SK-N-SH treated with all-trans-retinoic acid at 6 μM for 48 hours (cell line): ENCODE measurements around the gene CLDN20.

Source experiments
- ATAC-seq: fragments of 200-7000 bp; cut with Tn5 transposase; 3 replicates; pipeline ENCODE4 v1.9.1; 2020; ENCODE audit warnings: mild to moderate bottlenecking, moderate library complexity
- BACH2 ChIP-seq: fragments of 250-450 bp; sonication (Bioruptor Pico); IDR thresholded peaks from 2 replicates; pipeline ENCODE4 v1.9.0; 2021; ENCODE audit warnings: mild to moderate bottlenecking, borderline replicate concordance
- CSDC2 ChIP-seq: fragments of 250-450 bp; sonication (Bioruptor Pico); IDR thresholded peaks from 2 replicates; pipeline ENCODE4 v1.5.0; 2020; ENCODE audit warnings: mild to moderate bottlenecking, moderate library complexity
- ESRRG ChIP-seq: fragments of 250-450 bp; sonication (Bioruptor Pico); IDR thresholded peaks from 2 replicates; pipeline ENCODE4 v1.6.1; 2021; ENCODE audit warnings: mild to moderate bottlenecking
- GLIS3 ChIP-seq: fragments of 250-450 bp; sonication (Bioruptor Pico); IDR thresholded peaks from 2 replicates; pipeline ENCODE4 v1.5.0; 2020; ENCODE audit warnings: mild to moderate bottlenecking, moderate library complexity
- ISL1 ChIP-seq: fragments of 250-450 bp; sonication (Bioruptor Pico); IDR thresholded peaks from 2 replicates; pipeline ENCODE4 v2.1.2; 2022; ENCODE audit warnings: mild to moderate bottlenecking, moderate library complexity
- PPARA ChIP-seq: fragments of 250-450 bp; sonication (Bioruptor Pico); IDR thresholded peaks from 2 replicates; pipeline ENCODE4 v1.5.0; 2020; ENCODE audit warnings: mild to moderate bottlenecking, borderline replicate concordance
- SNAI2 ChIP-seq: fragments of 250-450 bp; sonication (Bioruptor Pico); IDR thresholded peaks from 2 replicates; pipeline ENCODE4 v1.5.0; 2020; ENCODE audit warnings: mild to moderate bottlenecking, moderate library complexity
- TCF4 ChIP-seq: fragments of 250-450 bp; sonication (Bioruptor Pico); IDR thresholded peaks from 2 replicates; pipeline ENCODE4 v1.8.0; 2021; ENCODE audit warnings: mild to moderate bottlenecking, moderate library complexity, borderline replicate concordance
- ZC3H10 ChIP-seq: fragments of 250-450 bp; sonication (Bioruptor Pico); IDR thresholded peaks from 2 replicates; pipeline ENCODE4 v1.5.1; 2021; ENCODE audit warnings: mild to moderate bottlenecking, moderate library complexity
- ZFP3 ChIP-seq: fragments of 250-450 bp; sonication (Bioruptor Pico); IDR thresholded peaks from 2 replicates; pipeline ENCODE4 v1.5.0; 2020; ENCODE audit warnings: mild to moderate bottlenecking, moderate library complexity
- ZFP30 ChIP-seq: fragments of 450-650 bp; formaldehyde crosslinking; IDR thresholded peaks from 2 replicates; pipeline ENCODE4 v1.5.0; 2022; ENCODE audit warnings: mild to moderate bottlenecking, moderate library complexity
- ZNF565 ChIP-seq: fragments of 450-650 bp; formaldehyde crosslinking; conservative IDR thresholded peaks from 2 replicates; pipeline ENCODE4 v1.5.0; 2020; ENCODE audit warnings: low read depth, mild to moderate bottlenecking, moderate library complexity
- ZNF70 ChIP-seq: fragments of 450-650 bp; formaldehyde crosslinking; IDR thresholded peaks from 2 replicates; pipeline ENCODE4 v1.5.0; 2020; ENCODE audit warnings: mild to moderate bottlenecking, moderate library complexity
- ZNF8 ChIP-seq: fragments of 450-650 bp; formaldehyde crosslinking; IDR thresholded peaks from 2 replicates; pipeline ENCODE4 v1.5.0; 2020; ENCODE audit warnings: mild to moderate bottlenecking, moderate library complexity
- TF ChIP-seq, protein P1 (sequence below): fragments of 250-450 bp; sonication (Bioruptor Pico); IDR thresholded peaks from 2 replicates; pipeline ENCODE4 v1.5.0; 2020; ENCODE audit warnings: mild to moderate bottlenecking, moderate library complexity
- TF ChIP-seq, protein P2 (sequence below): fragments of 250-450 bp; sonication (Bioruptor Pico); IDR thresholded peaks from 2 replicates; pipeline ENCODE4 v1.8.0; 2021; ENCODE audit warnings: low read depth, mild to moderate bottlenecking, moderate library complexity, borderline replicate concordance
- TF ChIP-seq, protein P3 (sequence below): fragments of 250-450 bp; sonication (Bioruptor Pico); IDR thresholded peaks from 2 replicates; pipeline ENCODE4 v1.8.0; 2020; ENCODE audit warnings: mild to moderate bottlenecking, moderate library complexity, borderline replicate concordance

Gene CLDN20, protein sequence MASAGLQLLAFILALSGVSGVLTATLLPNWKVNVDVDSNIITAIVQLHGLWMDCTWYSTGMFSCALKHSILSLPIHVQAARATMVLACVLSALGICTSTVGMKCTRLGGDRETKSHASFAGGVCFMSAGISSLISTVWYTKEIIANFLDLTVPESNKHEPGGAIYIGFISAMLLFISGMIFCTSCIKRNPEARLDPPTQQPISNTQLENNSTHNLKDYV

DNA sequence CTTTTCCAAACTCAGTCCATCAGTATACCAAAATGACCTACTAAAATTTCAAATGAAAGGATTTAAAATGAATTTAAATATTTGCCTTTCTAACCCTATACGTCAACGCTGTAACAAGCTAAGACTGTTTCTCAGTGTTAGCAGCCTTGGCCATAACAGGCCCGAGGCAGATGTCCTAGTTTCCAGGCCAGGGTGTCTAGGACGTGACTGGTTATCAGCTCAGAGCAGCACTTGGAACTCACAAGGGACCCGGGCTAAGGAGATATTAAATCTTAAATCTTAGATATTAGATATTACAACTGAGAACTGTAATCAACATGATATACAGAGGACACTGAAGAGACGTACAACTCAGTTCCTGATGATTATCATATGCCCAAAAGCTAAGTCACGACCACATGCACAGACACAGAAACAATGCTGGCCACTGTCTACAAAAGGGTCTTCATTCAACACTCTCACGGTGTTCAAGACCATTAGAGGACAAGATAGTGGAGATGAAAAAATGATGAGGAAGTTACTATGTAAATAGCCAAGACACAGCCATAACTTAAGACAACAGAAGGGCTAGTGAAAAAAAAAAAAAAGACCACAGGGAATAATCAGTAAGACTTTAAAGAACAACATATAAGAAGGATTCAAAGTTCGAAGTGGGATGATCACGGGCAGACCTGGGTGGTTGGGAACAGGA lies at the start of gene CLDN20:
Gene CLDN20, plus strand, starts transcription at position 641 of the 691 bp plus-strand sequence. CDS start 11,707 bp downstream, outside the sequence.
- no peak for ATAC-seq
- TF ChIP-seq, protein P1, sequence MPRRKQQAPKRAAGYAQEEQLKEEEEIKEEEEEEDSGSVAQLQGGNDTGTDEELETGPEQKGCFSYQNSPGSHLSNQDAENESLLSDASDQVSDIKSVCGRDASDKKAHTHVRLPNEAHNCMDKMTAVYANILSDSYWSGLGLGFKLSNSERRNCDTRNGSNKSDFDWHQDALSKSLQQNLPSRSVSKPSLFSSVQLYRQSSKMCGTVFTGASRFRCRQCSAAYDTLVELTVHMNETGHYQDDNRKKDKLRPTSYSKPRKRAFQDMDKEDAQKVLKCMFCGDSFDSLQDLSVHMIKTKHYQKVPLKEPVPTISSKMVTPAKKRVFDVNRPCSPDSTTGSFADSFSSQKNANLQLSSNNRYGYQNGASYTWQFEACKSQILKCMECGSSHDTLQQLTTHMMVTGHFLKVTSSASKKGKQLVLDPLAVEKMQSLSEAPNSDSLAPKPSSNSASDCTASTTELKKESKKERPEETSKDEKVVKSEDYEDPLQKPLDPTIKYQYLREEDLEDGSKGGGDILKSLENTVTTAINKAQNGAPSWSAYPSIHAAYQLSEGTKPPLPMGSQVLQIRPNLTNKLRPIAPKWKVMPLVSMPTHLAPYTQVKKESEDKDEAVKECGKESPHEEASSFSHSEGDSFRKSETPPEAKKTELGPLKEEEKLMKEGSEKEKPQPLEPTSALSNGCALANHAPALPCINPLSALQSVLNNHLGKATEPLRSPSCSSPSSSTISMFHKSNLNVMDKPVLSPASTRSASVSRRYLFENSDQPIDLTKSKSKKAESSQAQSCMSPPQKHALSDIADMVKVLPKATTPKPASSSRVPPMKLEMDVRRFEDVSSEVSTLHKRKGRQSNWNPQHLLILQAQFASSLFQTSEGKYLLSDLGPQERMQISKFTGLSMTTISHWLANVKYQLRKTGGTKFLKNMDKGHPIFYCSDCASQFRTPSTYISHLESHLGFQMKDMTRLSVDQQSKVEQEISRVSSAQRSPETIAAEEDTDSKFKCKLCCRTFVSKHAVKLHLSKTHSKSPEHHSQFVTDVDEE (CRISPR knock-in tag): no peak
- no peak for TF ChIP-seq ZC3H10
- no peak for TF ChIP-seq SNAI2 (CRISPR knock-in tag)
- TF ChIP-seq ZFP3 (CRISPR knock-in tag): no peak
- no peak for TF ChIP-seq GLIS3
- no peak for TF ChIP-seq ZNF70
- TF ChIP-seq, protein P2, sequence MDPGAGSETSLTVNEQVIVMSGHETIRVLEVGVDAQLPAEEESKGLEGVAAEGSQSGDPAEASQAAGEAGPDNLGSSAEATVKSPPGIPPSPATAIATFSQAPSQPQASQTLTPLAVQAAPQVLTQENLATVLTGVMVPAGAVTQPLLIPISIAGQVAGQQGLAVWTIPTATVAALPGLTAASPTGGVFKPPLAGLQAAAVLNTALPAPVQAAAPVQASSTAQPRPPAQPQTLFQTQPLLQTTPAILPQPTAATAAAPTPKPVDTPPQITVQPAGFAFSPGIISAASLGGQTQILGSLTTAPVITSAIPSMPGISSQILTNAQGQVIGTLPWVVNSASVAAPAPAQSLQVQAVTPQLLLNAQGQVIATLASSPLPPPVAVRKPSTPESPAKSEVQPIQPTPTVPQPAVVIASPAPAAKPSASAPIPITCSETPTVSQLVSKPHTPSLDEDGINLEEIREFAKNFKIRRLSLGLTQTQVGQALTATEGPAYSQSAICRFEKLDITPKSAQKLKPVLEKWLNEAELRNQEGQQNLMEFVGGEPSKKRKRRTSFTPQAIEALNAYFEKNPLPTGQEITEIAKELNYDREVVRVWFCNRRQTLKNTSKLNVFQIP (CRISPR knock-in tag): no peak
- no peak for TF ChIP-seq ZNF8 (CRISPR knock-in tag)

DNA sequence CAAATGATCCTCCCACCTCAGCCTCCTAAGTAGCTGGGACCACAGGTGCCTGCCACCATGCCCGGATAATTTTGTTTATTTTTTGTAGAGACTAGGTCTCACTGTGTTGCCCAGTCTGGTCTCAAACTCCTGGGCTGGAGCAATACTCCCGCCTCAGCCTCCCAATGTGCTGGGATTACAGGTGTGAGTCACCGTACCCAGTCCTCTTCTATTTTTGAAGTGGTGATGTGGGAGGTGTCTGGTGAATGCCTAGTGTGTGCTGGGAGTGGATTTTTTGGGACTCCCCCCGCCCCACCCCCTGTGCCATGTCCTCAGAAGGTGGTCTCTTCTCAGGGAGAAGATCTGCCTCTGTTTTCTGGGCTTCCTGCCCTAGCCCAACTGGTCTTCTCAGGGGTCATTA lies 47.9 kb upstream of the CLDN20 start:
- TF ChIP-seq BACH2 (CRISPR knock-in tag) (no peak), ESRRG (CRISPR knock-in tag) (no peak), PPARA (no peak), ZFP30 (CRISPR knock-in tag) (no peak), CSDC2 (CRISPR knock-in tag) (no peak), TCF4 (CRISPR knock-in tag) (no peak), ZC3H10 (no peak), ISL1 (CRISPR knock-in tag) (no peak), ZFP3 (CRISPR knock-in tag) (no peak), ZNF565 (CRISPR knock-in tag) (no peak)
- TF ChIP-seq, protein P1 (CRISPR knock-in tag): no peak
- TF ChIP-seq, protein P3, sequence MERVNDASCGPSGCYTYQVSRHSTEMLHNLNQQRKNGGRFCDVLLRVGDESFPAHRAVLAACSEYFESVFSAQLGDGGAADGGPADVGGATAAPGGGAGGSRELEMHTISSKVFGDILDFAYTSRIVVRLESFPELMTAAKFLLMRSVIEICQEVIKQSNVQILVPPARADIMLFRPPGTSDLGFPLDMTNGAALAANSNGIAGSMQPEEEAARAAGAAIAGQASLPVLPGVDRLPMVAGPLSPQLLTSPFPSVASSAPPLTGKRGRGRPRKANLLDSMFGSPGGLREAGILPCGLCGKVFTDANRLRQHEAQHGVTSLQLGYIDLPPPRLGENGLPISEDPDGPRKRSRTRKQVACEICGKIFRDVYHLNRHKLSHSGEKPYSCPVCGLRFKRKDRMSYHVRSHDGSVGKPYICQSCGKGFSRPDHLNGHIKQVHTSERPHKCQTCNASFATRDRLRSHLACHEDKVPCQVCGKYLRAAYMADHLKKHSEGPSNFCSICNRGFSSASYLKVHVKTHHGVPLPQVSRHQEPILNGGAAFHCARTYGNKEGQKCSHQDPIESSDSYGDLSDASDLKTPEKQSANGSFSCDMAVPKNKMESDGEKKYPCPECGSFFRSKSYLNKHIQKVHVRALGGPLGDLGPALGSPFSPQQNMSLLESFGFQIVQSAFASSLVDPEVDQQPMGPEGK (CRISPR knock-in tag): no peak
- TF ChIP-seq, protein P2 (CRISPR knock-in tag): no peak
- no peak for ATAC-seq
